ENCODE data around the gene RBFOX2. TPM values are rescaled to one million over a fixed set of nuclear protein-coding genes. Genes with fewer than 3 reads are reported as not detected.

The RBFOX2 gene
- total and polyA plus RNA-seq, 2 donors (not counting 1 experiment from before 2014, with no cell fraction given): not detected

DNA sequence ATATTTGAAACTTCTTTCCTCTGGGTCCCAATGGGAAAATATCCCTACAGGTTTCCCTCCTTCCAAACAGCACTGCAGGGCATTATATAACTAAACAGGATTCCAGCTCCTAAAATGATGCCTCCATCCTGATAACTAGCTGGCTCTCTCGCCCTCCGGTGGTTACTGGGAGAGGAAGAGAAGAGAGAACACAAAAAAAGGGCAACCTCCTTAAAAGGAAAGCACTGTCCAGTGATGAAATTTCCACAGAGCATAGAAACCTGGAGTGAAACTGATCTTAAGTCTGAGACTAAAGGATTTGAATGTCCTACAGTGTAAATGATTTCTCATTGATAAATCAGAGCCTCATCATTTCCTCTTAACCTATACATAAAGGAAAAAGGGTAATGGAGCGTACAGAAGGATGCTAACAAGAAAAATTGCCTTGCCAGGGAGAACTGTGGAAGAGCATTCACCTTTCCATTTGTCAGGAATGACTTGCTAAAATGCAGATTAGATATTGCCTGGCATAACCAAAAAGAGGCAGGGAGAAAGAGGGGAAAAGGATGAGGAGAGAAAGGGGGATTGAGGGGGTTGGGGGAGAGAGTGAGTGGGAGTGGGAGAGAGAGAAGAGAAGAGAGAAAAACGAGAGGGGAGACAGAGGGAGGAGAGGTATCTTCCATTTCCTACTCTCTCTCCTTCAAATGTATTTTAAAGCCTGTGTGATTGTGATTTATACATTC, 189.6 kb downstream of the RBFOX2 start:
- ChIA-PET CTCF (no interaction called here), POLR2A (no interaction called here)
- no peak for DNase-seq
- no peaks in the 10 kb centered on the region for H3K9me3 ChIP-seq (ENCODE audit: control extremely low read depth in 1 of 3, control insufficient read depth in 2 of 3, insufficient read depth in 1 of 3, low read length in 2 of 3)
- peaks cover 0 to 6% of the 10 kb centered on the region in 2 donors for H3K4me1 ChIP-seq (ENCODE audit: control insufficient read depth in 2 of 2, insufficient read depth in 2 of 2, low read length in 2 of 2)
- intact Hi-C loops (cut with micrococcal nuclease): no loop called here
- H4K20me1 ChIP-seq (ENCODE audit: control insufficient read depth, insufficient read depth, low read length, poor library complexity, severe bottlenecking): no peaks in the 10 kb centered on the region
- H3K27me3 ChIP-seq (replicated peaks in 1 of 4; ENCODE audit: control extremely low read depth in 1 of 4, control insufficient read depth in 3 of 4, insufficient read depth in 4 of 4, low read length in 3 of 4): peaks cover 0 to 17% (median 13%) of the 10 kb centered on the region in 4 experiments
- H3K27ac ChIP-seq (ENCODE audit: low read length in 2 of 2): no peak overlapping the region
- no peaks in the 10 kb centered on the region for H3K36me3 ChIP-seq (replicated peaks in 1 of 2; ENCODE audit: control extremely low read depth in 1 of 2, control insufficient read depth in 1 of 2, extremely low read depth in 1 of 2, insufficient read depth in 2 of 2, low read length in 1 of 2)
- no peak overlapping the region for H3K4me2 ChIP-seq (replicated peaks; ENCODE audit: low read depth, low read length, poor library complexity, severe bottlenecking)
- no peaks in the 10 kb centered on the region for H3K79me2 ChIP-seq (ENCODE audit: control insufficient read depth, insufficient read depth, low read length)
- H3K9ac ChIP-seq (ENCODE audit: low read length): no peak overlapping the region
- H3K4me3 ChIP-seq (ENCODE audit: control extremely low read depth in 1 of 5, extremely low read depth in 1 of 5, insufficient read depth in 1 of 5, low read depth in 2 of 5, low read length in 4 of 5): no peak overlapping the region
- Mint-ChIP-seq H3K9me3 (ENCODE audit: insufficient read depth) (no peaks in the 10 kb centered on the region), H3K27ac (no peak overlapping the region), H3K27me3 (peaks cover 31% of the 10 kb centered on the region), H3K4me1 (peaks cover 4% of the 10 kb centered on the region), H3K4me3 (no peak overlapping the region)
- no peak for ATAC-seq (ENCODE audit: low read depth)
- no CpG with 5 or more reads among the region's 4 CpGs for WGBS (ENCODE audit: insufficient coverage)
- no peak overlapping the region for H2AFZ ChIP-seq (ENCODE audit: insufficient read depth, low read depth, low read length, poor library complexity, severe bottlenecking)
- TF ChIP-seq EZH2 (IDR thresholded peaks at IDR 0.05; ENCODE audit: borderline replicate concordance, insufficient read depth, low read depth, low read length, poor library complexity, severe bottlenecking): no peak
- TF ChIP-seq, protein P1, sequence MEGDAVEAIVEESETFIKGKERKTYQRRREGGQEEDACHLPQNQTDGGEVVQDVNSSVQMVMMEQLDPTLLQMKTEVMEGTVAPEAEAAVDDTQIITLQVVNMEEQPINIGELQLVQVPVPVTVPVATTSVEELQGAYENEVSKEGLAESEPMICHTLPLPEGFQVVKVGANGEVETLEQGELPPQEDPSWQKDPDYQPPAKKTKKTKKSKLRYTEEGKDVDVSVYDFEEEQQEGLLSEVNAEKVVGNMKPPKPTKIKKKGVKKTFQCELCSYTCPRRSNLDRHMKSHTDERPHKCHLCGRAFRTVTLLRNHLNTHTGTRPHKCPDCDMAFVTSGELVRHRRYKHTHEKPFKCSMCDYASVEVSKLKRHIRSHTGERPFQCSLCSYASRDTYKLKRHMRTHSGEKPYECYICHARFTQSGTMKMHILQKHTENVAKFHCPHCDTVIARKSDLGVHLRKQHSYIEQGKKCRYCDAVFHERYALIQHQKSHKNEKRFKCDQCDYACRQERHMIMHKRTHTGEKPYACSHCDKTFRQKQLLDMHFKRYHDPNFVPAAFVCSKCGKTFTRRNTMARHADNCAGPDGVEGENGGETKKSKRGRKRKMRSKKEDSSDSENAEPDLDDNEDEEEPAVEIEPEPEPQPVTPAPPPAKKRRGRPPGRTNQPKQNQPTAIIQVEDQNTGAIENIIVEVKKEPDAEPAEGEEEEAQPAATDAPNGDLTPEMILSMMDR (IDR thresholded peaks at IDR 0.05): no peak

- Mint-ChIP-seq H3K9me3 (ENCODE audit: insufficient read depth) (no peaks in the 10 kb centered on the region), H3K27ac (no peak overlapping the region), H3K27me3 (peaks cover 27% of the 10 kb centered on the region), H3K4me3 (no peak overlapping the region), H3K4me1 (peaks cover 4% of the 10 kb centered on the region)
- Histone ChIP-seq H3K4me3 (ENCODE audit: control extremely low read depth in 1 of 5, extremely low read depth in 1 of 5, insufficient read depth in 1 of 5, low read depth in 2 of 5, low read length in 4 of 5) (no peak overlapping the region), H2AFZ (ENCODE audit: insufficient read depth, low read depth, low read length, poor library complexity, severe bottlenecking) (no peak overlapping the region), H3K9me3 (ENCODE audit: control extremely low read depth in 1 of 3, control insufficient read depth in 2 of 3, insufficient read depth in 1 of 3, low read length in 2 of 3) (no peaks in the 10 kb centered on the region), H3K9ac (ENCODE audit: low read length) (no peak overlapping the region), H3K4me2 (replicated peaks; ENCODE audit: low read depth, low read length, poor library complexity, severe bottlenecking) (no peak overlapping the region), H3K27me3 (replicated peaks in 1 of 4; ENCODE audit: control extremely low read depth in 1 of 4, control insufficient read depth in 3 of 4, insufficient read depth in 4 of 4, low read length in 3 of 4) (peaks cover 0 to 17% (median 13%) of the 10 kb centered on the region in 4 experiments), H3K79me2 (ENCODE audit: control insufficient read depth, insufficient read depth, low read length) (no peaks in the 10 kb centered on the region), H3K4me1 (ENCODE audit: control insufficient read depth in 2 of 2, insufficient read depth in 2 of 2, low read length in 2 of 2) (peaks cover 0 to 6% of the 10 kb centered on the region in 2 donors), H3K36me3 (replicated peaks in 1 of 2; ENCODE audit: control extremely low read depth in 1 of 2, control insufficient read depth in 1 of 2, extremely low read depth in 1 of 2, insufficient read depth in 2 of 2, low read length in 1 of 2) (no peaks in the 10 kb centered on the region), H3K27ac (ENCODE audit: low read length in 2 of 2) (no peak overlapping the region), H4K20me1 (ENCODE audit: control insufficient read depth, insufficient read depth, low read length, poor library complexity, severe bottlenecking) (no peaks in the 10 kb centered on the region)
- no peak for DNase-seq
- ATAC-seq (ENCODE audit: low read depth): no peak
- intact Hi-C loops (cut with micrococcal nuclease): no loop called here
- POLR2A ChIA-PET: no interaction called here
- no CpG with 5 or more reads among the region's 5 CpGs for WGBS (ENCODE audit: insufficient coverage)
- TF ChIP-seq, protein P1 (IDR thresholded peaks at IDR 0.05): no peak
- TF ChIP-seq EZH2 (IDR thresholded peaks at IDR 0.05; ENCODE audit: borderline replicate concordance, insufficient read depth, low read depth, low read length, poor library complexity, severe bottlenecking): no peak
- CTCF ChIA-PET: no interaction called here
Measured at GRCh38 chr22:35837101-35837727, 191.4 kb downstream of the RBFOX2 start.

All from B cell (primary cell).